SU-DHL-6 (cell line): ENCODE measurements around the gene SLC7A10.

Experiments
- CTCF ChIP-seq: fragments of 200-600 bp; sonication (generic); IDR thresholded peaks from one replicate; pipeline ENCODE4 v1.5.1; 2017; ENCODE audit warnings: antibody characterized with exemption, mild to moderate bottlenecking, low read length, moderate library complexity; ENCODE audit not compliant: insufficient read depth, poor library complexity, severe bottlenecking
- EZH2phosphoT487 ChIP-seq: fragments of 200-600 bp; sonication (generic), shearing (Covaris generic); conservative IDR thresholded peaks from 2 replicates; pipeline ENCODE4 v1.6.1; 2018; ENCODE audit warnings: mild to moderate bottlenecking, antibody characterized with exemption, low read length, moderate library complexity, mixed read lengths

DNA sequence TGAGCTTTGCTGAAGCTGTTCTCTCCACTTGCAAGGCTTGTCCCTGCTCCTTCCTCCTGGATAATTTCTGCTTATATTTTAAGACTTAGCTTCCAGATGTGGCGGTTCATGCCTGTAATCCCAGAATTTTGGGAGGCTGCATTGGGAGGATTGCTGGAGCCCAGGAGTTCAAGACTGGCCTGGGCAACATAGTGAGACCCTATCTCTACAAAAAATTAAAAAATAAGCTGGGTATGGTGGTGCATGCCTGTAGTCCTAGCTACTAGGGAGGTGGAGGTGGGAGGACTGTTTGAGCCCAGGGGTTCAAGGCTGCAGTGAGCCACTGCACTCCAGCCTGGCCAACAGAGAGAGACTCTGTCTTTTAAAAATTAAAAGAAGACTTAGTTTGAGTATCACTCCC lies 45.1 kb upstream of the SLC7A10 start:
- TF ChIP-seq CTCF (no peak), EZH2phosphoT487 (no peak)
